DMS53 (cell line): ENCODE results near the gene RNF169.

Experiments
- DNase-seq: peaks from one replicate; lab custom pipeline; 2025; lab: John Stamatoyannopoulos, UW

The RNF169 gene

DNA sequence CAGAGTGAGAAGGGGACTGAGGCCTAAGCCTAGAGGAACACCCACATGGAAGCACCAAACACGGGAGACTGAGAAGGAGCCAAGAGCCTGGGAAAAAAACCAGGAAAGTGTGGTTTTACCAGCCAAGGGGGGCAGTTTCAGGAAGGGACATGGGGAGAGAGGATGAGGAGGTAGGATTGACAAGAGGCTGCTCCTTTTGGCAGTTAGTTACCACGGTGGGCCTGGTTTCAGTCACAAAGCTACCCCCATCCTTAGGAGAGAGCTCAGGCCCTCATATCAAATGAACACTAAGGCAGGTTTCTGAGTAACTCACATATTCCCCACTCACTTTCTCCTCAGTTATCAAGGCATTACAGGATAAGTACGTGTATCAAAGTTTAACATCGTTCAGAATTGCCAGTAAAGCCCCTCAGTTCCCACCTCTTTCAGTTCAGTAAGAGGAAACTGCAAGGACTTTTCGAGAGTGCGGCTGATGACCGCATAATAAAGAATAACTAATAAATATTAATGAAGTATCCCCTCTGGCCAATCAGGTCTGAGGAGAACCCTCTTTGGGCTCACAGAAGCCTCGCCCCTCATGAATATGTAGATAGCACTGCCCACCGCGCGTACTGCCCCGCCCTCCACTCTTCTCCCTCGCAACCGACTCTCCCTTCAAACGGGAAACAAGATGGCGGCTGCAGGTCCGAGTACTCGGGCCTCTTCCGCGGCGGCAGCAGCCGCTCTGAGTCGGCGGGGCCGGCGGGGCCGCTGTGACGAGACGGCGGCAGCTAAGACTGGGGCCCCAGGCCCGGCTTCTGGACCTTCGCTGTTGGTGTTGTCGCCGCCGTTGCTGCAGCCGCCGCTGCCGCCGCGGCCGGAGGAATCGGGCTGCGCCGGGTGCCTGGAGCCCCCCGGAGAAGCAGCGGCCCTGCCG is at the start of gene RNF169:
Gene RNF169 (plus strand): TSS at position 639 of the 916 bp plus-strand sequence. CDS start 32 bp downstream, at position 671.
- peak; percentile 100 for DNase-seq

DNA sequence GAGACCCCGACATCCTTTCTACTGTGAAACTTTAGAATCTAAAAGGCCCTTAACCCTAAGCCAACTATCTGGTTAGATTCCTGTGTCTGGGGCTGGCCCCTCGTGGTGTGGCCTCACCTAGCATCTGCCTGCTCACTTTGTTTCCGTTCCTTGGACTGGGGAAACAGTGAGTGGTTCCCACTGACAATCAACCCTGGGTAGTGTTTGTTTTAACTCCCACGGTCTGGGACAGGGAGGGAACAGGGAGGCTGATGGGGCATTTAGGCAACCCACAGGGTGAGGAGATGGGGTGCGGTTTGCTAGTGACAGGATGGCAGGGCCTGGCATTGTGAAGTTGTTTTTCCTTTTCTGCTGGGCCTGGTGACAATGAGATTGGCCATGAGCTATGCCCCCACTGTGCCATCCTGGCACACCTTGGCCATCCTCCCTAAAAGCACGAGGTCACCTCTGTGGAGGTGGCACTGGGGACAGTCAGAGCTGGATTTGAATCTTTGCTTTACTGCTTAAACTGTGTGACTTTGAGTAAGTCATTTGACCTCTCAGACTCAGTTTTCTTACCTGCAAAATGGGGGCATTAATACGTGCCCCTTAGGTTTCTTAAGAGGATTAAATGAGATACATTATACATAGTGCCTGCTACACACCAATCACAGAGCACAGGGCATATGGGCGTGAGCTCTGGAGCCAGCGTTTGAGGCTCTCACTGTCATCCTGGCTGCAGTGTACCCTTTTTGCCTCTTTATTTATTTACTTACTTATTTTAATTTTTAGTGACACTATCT is 48.8 kb upstream of the RNF169 start:
- no peak for DNase-seq

- peak; percentile 52 for DNase-seq
These were observed 47.3 kb upstream of the RNF169 start for GRCh38 chr11:74701351-74701750.

DNA sequence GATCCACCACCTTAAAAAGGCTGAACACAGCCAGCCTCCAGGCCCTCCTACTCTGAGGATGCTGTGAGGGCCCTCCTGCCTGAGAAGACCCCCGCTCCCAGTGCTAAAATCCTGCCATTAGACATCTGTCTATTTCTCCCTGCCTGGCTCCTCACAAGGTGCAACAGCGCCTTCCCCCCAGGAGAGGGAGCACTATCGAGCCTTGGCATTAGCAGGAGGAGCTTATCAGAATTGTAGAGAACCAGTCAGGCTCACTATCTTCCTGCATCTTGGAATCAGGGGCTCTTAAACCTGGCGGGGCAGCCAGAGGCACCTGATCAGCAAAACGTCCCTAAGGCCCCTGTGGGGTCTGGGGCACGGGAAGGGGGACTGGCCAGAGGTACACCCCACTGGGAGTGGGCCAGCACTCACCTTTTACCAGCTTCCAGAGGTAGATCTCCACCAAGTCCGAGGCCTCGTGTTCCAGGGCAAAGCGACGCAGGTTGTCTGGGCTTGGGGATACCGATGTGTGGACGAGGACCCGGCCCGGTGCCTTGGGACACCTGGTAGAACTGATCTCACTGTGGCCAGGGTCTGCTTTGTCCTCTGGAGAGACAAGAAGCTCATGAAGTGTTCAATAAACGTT is 46.2 kb upstream of the RNF169 start:
- DNase-seq, result peak; percentile 92

DNA sequence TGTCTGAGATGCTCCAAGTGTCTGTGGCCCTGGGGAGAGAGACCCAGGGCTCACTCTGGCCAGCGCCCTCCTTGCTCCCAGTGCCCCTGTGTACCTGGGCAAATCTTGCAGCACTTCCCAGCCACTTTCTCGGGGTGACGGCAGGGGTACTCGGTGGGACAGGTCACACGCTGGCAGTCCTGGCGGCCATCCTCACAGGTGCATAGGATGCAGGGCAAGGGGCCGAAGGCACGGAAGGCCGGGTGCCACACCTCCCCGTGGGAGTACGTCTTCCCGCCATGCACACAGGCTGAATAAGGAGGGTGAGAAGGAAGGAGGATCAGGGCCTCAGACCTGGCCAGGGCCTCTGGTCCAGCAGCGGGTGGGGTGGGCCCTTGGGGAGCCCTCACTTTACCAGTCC is 45.4 kb upstream of the RNF169 start:
- DNase-seq, result no peak

- no peak for DNase-seq
These were observed 41.5 kb upstream of the RNF169 start for GRCh38 chr11:74707182-74707581.

GRCh38 chr11:74707602-74708510 is 40.8 kb upstream of the RNF169 start:
- no peak for DNase-seq

DNA sequence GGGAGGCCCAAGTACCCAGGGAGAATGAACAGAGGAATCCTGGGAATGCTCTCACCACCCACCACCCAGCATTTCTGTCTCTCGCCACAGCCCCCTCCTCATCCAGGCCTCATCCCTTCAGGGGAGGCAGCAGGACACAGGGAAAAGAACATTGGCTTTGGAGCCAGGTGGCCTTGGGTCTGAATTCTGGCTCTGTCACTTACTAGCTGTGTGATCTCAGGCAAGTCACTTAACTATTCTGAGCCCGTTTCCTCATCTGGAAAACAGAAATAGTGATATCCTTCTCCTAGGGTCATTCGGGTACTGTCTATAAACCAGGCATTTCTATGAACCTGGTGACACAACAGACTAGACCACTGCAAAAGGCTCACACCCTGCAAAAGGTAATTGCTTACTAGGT is 39.5 kb upstream of the RNF169 start:
- no peak for DNase-seq

DNA sequence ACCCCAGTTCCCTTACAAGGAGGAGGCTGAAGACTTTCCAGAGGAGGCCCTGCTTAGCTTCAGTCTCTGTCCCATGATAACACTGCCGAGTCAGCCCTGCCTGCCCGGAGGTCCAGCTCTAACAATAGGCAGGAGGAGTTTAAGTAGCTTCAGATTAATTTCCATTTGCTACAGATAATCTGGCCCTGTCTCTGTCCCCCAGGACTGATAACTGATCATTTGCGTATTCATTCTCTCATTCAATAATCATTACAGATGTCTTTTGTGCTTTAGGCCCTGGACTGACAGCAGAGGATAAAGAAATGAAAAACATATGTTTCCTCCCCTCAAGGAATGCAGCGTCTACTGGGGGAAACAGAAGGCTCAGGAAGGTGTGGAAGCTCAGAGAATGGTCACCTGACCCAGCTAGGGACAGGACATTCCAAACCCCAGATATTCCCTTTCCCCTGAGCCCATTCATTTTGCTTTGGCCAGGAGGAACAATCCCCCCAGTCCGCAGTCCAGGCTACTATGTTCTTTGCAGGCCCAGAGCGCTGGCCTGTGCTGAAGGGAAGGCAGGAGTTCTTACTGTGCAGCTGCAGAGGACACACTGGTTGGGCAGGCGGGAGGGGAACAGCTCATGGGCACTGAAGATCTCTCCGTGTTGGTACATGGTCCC is 38.2 kb upstream of the RNF169 start:
- DNase-seq, result no peak

GRCh38 chr11:74713686-74714085 is 35.0 kb upstream of the RNF169 start:
- no peak for DNase-seq

- DNase-seq, result no peak
These were observed 33.7 kb upstream of the RNF169 start for GRCh38 chr11:74714904-74715303.

- no peak for DNase-seq
These were observed 31.3 kb upstream of the RNF169 start for GRCh38 chr11:74717221-74717969.

DNA sequence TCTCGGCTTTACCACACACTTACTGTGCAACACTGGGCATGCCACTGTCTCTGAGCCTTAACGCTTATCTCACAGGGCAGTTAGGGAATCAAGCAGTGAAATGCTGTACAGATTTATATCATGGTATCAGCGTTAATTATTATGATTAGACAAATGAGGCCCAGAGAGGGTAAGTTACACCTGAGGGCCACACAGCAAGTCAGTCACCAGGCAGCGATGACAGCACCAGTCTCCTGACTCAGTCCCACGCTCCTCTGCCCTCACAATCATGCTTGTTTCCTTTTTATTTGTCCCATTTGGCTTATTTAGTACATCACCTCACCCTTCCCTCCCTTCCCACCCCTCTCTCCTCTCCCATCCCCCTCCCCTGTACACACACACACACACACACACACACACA is 29.6 kb upstream of the RNF169 start:
- DNase-seq, result no peak

DNA sequence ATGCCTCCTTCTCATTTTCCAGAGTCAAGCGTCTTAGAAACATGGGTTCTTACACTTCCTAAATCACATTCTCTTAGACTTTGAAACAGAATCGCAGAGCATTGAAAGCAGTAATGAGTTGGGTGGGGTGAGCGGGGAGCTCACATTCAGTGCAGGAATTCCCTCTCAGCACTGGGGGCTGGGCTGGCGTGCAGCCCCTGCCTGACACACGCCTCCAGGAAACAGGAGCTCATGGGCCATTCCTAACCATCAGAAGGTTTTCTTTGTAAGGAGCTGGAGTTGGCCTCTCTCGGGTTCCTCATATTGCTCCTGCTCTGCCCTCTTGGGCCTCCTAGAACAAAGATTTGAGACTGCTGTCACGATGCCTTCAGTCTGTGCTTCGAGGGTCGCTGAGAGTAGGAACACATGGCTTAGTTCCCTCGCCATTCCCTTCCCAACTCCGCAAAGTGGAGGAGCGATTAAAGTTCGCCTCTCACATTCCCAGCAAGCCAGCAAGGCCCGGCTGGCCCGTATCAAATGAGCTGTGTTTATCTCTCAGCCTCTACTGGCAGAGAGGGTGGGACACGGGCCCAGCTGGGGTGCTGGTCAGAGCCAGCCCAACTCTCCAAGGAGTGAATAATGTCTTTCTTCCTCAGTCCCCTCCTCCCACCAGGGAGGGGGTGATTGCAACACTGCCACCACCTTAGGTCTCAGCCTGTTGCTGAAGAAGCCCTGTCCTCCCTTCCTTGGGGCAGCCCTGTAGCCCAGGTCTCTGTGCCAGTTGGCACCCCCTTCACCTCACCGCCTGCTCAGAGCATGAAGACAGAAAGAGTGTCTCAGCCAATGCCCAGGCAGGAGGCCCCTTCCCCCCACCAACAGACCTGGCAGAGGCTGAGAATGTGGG is 27.8 kb upstream of the RNF169 start:
- no peak for DNase-seq

DNA sequence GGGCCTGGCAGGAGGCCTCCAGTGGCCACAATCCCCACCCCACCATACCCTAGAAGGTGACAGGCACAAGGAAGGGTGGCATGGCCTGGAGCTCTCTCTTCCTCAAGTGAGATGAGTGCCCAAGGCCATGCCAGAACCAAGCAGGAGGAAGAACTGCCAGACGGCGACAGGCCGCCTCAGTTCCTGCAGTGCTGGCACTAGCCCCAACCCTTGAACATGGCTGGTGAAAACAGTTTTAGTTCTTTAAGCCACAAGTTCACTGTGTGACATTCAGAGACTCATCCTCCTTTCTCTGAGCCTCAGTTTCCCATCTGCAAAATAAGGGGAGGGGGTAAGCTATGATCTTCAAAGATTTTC is 27.2 kb upstream of the RNF169 start:
- no peak for DNase-seq

DNA sequence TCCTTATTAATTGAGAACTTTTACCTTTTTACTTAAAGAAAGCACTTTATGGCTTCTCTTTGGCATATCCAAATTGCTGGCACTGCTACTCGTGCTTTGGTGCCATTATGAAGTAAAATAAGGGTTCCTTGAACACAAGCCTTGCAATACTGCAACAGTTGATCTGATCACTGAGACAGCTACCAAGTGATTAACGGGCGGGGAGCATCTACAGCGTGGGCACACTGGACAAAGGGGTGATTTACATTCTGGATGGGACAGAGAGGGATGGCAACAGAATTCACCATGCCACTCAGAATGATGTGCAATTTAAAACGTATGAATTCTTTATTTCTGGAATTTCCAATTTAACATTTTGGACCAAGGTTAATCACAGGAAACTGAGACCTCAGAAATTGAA is 25.1 kb upstream of the RNF169 start:
- no peak for DNase-seq

DNA sequence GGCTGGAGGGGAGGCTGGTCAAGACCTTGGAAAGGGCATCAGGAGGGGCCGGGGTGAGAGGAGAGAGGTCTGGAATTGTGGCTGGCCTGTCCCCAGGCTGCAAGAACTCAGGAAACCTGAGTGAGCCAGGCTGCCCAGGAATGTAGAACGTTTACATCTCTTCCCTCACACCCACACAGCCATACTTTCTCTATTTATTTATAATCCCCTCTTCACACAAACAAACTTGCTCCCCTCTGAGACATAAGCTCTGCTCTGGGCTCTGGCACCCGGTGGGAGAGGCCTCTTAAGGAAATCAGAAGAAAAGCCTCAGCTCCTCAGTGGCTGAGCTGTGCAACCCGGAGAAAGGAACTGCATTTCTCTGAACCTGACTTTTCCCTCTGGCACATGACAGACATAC is 22.9 kb upstream of the RNF169 start:
- DNase-seq, result no peak

- peak; percentile 99 for DNase-seq
These were observed 22.0 kb upstream of the RNF169 start for GRCh38 chr11:74726547-74727182.

- DNase-seq, result no peak
These were observed 19.3 kb upstream of the RNF169 start for GRCh38 chr11:74729397-74729796.
